Stomach smooth muscle (tissue), 2 donors: ENCODE measurements around the gene CYP8B1.

Experiments
- H3K27ac ChIP-seq: one replicate; pipeline ENCODE4 v1.7.0; 2013; ENCODE audit warnings: mild to moderate bottlenecking, low read length, inconsistent platforms
- H3K27me3 ChIP-seq, 2 donors: one replicate each; pipeline ENCODE4 v1.7.0; 2013; ENCODE audit warnings: low read length in 2 of 2; ENCODE audit not compliant: insufficient read depth in 2 of 2, control insufficient read depth in 1 of 2
- H3K36me3 ChIP-seq, 2 donors: one replicate each; pipeline ENCODE4 v1.7.0; 2013; ENCODE audit warnings: low read length in 2 of 2; ENCODE audit not compliant: control insufficient read depth in 2 of 2, insufficient read depth in 2 of 2
- H3K4me1 ChIP-seq: one replicate; pipeline ENCODE4 v1.7.0; 2013; ENCODE audit warnings: low read length; ENCODE audit not compliant: control insufficient read depth, insufficient read depth
- H3K4me3 ChIP-seq, 2 donors: one replicate each; pipeline ENCODE4 v1.7.0; 2013; ENCODE audit warnings: low read length in 2 of 2
- H3K9ac ChIP-seq, 2 donors: one replicate each; pipeline ENCODE4 v1.7.0; 2013; ENCODE audit warnings: low read length in 2 of 2, mild to moderate bottlenecking in 1 of 2
- H3K9me3 ChIP-seq, 2 donors: one replicate each; pipeline ENCODE4 v1.7.0; 2013; ENCODE audit warnings: low read length in 2 of 2; ENCODE audit not compliant: control insufficient read depth in 2 of 2
- donor health status: healthy.
- donor health status: Pancreatic carcinoma.

CYP8B1 gene

GRCh38 chr3:42826141-42826540 is 49.5 kb downstream of the CYP8B1 start:
- Histone ChIP-seq H3K4me3 (no peak overlapping the region), H3K36me3 (no peaks in the 10 kb centered on the region), H3K9me3 (no peaks in the 10 kb centered on the region), H3K4me1 (peaks cover 6% of the 10 kb centered on the region), H3K27me3 (no peaks in the 10 kb centered on the region), H3K9ac (no peak overlapping the region), H3K27ac (no peak overlapping the region)

- no peak overlapping the region for H3K9ac ChIP-seq
- no peak overlapping the region for H3K27ac ChIP-seq
- no peaks in the 10 kb centered on the region for H3K4me1 ChIP-seq
- H3K9me3 ChIP-seq, result no peaks in the 10 kb centered on the region
- H3K36me3 ChIP-seq, result no peaks in the 10 kb centered on the region
- no peak overlapping the region for H3K4me3 ChIP-seq
- H3K27me3 ChIP-seq, result no peaks in the 10 kb centered on the region
These were observed 52.3 kb downstream of the CYP8B1 start for GRCh38 chr3:42823351-42823750.

- no peaks in the 10 kb centered on the region for H3K9me3 ChIP-seq
- H3K4me3 ChIP-seq, result no peak overlapping the region
- no peak overlapping the region for H3K9ac ChIP-seq
- no peak overlapping the region for H3K27ac ChIP-seq
- no peaks in the 10 kb centered on the region for H3K4me1 ChIP-seq
- H3K36me3 ChIP-seq, result no peaks in the 10 kb centered on the region
- H3K27me3 ChIP-seq, result no peaks in the 10 kb centered on the region
These were observed 52.9 kb downstream of the CYP8B1 start for GRCh38 chr3:42822828-42823227.
